T1000 (cell line): ENCODE measurements around the gene PPP1R18.

Experiments
- DNase-seq: peaks from one replicate; lab custom pipeline; 2025; ENCODE audit warnings: mixed read lengths; lab: John Stamatoyannopoulos, UW

The PPP1R18 gene

DNA sequence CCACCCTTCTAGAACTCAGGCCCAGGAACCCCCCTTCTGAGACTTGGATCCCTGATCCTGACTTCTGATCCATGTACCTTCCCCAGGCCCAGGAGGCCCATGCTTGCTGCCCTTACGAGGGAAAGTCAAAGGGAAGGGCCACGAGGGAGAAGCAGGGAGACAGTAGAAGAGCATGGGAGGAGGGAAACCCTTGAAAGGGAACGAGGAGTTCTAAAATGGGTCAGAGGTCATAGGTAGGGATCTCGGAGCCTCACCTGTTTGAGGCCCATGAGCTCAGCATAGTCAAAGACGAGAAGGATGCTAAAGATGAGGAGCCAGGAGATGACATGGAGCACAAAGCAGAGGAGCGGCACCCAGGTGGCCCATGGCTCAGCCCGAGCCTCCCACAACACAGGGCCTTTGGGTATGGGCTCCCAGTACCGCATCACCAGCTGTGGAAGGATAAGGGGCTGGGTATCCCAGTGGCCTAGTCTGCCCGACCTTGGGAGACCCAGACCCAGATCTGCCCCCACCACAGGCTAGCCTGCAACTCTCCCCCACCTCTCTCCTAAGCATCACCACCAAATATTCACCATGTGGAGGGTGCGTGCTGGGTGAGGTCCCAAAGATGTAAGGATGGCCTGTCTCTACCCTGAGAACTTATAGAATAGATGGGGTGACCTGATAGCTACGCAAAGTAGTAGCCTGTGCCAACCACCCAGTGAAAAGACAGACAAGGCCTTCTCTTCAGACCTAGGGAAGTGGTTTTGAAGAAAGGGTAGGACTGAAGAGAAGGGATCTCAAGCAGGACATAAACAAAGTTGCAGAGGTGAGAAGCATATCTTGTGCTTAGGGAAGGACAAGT is 2.8 kb upstream of the PPP1R18 start:
- DNase-seq = no peak

DNA sequence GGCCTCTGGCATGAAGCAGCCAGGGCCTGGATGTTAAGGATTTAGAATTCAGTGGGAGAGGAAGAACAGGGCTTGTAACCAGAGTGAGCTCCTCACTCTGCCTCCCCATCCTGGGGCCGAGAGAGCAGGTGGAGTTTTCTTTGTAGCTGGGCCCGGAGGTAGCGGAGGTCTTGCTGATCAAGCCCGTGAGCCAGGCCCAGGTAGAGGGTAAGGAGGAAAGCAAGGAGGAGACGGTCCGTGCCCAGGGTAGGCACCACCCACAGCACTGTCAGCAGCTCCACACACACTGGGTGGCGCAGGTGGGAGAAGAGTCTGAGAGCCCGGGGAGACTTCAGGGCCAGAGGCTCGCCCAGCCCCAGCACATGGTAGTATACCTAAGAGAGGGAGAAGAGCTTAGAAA is 2.1 kb upstream of the PPP1R18 start:
- no peak for DNase-seq

DNA sequence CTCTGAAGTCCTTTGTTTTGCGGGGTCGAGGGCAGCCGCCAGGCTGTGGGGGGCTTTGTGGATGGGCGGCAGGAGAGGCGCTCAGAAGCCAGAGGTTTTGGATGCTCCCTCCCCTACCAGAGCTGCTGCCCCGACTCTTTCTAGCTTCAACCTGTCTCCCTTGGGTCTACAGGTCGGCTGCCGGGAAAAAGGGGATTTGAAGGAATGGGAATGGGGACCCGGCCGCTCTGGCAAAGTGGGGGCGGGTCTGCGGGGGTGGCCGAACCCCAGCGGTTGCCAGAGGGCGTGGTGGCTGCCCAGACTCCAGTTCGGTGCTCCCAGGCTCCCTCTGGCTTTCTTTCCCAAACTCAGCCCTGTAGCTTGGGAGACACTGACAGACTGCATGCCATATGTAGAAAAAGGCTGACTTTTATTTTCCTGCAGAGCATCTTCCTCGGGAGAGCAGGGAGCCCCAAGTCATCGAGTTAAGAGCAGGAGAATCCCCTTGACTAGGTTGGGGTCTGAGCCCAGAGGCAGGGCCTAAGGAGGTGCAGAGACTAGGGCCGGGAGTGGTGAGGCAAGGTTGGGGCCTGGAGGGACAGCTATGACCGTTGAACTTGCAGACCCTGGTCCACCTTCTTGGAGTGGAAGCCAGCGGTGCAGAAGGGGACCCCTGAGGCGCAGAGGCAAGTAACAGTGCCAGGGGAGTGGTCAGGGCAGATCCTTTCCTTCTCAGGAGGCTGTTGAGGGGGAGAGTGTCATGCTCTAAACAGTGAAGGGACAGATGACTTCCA is 1.4 kb upstream of the PPP1R18 start:
- no peak for DNase-seq

DNA sequence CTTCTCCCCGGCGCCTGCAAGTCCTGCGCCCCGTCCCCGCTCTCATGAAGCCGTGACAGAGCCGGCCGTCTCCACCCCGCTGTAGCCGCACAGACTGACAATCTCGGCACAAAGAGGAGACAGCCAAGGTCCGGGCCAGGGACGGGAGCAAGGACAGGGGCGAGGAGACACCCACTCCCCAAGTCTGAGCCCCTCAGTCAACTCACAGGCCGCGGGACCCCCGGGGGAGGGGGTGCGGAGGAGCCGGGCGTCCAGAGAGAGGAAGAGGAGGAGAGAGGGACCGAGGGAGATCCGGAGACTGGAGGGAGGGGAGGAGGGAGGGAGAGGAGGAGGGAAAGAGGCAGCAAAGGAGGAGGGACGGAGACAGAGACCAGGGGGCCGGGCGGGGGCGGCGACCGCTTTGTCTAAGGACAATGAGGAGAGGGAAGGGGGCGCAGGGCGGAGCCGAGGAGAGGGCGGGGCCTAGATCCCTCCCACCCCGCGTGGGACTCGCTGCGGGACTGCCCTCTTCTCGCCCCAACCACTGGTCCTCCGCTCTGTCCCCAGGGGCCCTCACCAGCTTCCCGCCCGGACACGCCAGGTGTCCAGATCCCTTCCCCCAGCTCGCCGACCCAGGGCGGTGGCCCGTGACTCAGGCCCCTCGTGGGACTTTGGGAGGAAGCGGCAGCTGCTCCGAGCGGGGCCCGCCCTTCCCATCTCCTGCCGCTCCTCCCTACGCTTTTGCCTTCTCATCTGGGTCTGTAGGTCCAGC is 638 bp upstream of the PPP1R18 start:
- DNase-seq = peak; percentile 97

DNA sequence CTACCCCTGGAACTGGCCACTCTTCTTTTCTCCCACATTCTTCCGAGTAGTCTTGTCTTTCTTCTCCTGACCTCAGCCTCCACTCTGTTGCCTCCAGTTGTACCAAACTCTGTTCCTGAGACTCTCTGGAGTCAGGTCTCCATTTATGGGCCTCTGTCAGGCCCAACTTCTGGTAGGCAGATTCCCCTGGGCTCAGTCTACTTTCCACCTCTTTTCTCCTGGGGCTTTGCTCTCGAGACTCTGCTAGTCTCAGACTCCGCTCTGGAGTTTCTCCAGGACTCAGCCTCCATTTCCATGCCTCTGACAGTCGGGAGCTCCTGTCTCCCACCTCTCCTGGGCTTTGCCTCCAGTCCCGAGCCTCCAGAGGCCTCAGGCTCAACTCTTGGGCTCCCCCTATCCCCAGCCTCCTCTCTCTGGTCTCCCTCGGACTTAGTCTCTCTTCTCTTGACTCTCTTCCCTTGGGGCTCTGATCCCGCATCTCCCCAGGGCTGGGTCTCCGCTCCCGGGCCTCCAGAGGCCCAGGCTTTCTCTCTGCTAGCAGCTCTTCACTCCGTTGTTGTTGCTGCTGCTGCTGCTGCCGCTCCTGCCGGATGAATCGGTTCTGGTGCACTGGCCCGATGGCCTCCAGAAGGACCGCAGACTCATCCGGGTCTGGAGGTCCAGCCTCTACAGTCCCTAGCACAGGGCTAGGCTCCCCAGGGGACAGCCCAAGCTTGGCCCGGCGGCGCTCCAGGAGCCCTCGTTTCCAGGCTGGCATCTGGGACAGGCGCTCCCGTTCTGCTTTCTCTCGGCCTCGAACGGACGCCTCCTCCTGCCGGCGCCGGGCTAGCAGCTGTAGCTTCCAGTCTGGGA is 1.1 kb downstream of the PPP1R18 start:
- DNase-seq = no peak

DNA sequence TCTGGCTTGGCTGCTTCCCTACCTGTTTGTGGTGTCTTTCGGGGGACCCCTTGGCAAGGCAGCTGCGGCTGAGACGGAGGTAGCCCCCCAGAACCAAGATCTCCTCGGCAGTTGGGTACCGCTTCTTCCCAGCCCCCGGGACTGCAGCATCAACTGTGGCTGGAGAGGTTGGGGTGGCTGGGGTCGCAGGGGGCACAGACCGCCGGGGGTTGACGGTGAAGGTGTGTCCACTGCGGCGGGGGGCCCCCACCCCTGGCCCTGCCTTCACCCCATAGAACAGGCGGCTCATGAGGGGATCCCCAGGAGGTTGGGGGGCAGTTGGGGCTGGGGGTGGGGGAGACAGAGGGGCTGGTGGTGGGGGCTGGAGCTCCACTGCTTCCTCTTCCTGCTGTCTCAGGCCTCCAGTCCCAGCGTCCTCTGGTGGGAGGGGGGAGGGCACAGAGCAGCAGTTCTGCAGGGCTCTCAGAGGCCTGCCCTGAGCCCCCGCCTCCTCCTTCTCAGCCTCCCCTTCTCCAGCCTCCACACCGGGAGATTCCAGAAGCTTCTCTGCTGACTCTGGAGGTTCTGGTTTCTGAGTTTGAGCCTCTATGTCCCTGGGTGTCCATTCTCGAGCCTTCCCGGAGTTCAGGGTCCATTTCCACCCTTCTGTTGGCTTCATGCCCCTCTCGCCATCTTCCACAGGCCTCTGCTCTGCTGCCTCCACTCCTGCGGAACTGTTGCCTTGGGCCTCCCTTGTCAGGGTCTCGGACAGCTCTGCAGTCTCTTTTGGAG is 1.9 kb downstream of the PPP1R18 start:
- no peak for DNase-seq

DNA sequence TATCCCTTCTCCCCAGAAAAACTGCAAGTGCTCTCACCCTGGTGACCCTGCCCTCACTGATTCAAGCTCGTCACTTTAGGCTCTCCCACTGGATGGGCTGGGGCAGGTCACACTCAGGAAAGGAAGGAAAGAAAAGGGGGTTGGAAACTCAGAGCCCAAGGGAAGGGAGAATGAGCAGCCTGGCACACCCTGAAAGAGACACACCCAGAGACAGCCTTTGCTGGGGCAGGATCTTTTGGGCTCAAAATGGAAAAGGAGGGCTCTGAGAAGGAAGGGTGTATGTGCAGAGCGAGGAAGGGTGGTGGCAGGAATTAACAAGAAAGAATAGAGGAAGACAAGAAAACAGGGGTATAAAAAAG is 2.5 kb downstream of the PPP1R18 start:
- no peak for DNase-seq

DNA sequence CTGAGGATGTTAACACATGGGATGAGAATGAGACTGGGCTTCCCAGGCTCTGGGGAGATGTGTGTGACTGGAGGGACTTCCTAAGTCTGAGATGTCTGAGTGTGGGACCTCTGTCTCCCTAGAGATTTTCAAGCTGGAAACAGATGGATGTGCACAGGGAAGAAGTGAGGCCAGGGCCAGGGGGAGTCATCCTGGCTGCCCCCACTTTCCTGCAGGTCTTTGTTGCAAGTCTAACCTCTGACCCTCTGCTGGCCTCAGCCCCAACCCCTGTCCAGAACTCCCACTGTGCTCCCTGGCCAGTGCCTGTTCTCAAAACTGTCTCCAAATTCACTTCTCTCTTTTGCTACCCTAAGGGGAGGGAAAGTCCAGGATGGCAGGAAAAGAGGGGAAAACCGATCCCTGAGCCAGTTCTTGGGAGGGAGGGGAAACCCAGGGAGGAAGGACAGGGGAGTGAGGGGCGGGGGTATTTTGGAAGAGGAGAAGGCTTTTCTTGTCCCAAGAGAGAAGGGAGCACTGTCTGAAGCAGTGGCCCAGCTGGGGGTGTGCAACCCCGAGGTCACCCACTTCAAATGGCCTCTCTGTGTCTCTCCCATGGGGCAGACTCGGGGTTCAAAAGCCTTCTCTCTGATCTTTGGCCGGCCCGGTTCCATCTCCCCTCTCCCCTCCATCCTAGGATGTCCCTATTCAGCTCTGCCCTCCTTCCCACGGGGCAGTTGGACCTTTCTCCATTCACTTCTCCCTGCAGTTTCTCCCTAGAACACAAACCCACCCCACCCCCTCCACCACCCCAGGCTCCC is 3.1 kb downstream of the PPP1R18 start:
- no peak for DNase-seq

DNA sequence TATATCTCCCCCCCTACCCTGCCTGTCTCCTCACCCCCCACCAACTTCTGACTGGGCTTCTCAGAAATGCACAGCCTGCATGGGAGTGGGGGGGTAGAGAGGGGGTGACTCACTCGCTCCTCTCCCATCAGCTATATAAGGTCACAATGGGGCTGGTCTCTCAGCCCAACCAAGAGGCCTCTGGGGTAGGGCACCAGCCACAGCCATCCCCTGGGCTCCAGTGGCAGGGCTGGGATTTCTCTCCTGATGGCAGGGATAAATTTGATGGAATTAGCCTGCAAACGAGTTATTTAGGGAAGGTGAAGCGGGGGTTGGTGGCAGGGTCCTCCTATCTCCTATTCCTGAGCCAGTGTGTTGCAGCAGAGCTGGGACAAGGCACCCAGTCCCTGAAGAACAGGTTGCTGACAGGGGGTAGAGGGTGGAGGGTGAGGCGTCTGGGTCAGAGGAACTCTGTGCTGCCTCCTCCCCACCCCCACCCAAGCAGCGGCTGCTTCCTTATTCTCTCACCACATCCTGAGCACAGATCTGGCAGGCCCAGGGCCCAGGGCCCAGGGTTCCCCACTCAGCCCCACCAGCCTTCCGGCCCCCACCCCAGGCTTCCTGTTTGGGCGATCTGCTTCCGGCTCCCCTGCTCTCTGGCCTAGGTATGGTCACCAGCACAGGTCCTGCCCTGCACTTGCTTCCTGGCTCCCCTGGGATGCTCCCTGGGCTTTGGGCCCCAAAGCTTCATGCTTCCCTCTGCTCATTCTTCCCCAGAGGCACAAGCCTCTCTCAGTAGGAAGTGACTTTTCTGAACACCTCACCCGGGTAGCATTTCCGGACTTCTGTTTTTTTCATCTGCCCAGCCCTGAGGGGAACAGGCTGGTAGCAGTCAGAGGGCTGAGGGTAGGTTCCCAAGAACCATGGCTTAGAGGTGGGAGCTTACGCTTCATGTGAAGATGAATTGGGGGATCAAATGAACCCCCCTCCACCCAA is 4.0 kb downstream of the PPP1R18 start:
- peak; percentile 58 for DNase-seq

DNA sequence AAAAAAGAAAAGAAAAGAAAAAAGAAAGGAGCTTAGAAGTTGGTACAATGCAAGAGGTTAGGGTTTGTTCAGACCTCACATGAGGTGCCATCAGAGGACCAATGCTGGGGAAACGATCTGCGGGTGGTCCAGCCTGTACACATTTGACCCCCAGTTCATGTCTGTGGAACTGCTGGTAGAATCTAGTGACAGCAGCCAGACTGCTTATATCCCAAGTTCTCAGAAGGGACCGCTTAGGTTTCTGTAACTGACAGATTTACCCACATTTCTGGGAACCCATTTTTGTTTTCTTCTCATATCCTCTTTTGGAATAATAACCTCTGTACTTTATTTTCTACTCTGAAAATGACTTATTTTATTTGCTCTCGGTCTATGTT is 4.7 kb downstream of the PPP1R18 start:
- DNase-seq = no peak

DNA sequence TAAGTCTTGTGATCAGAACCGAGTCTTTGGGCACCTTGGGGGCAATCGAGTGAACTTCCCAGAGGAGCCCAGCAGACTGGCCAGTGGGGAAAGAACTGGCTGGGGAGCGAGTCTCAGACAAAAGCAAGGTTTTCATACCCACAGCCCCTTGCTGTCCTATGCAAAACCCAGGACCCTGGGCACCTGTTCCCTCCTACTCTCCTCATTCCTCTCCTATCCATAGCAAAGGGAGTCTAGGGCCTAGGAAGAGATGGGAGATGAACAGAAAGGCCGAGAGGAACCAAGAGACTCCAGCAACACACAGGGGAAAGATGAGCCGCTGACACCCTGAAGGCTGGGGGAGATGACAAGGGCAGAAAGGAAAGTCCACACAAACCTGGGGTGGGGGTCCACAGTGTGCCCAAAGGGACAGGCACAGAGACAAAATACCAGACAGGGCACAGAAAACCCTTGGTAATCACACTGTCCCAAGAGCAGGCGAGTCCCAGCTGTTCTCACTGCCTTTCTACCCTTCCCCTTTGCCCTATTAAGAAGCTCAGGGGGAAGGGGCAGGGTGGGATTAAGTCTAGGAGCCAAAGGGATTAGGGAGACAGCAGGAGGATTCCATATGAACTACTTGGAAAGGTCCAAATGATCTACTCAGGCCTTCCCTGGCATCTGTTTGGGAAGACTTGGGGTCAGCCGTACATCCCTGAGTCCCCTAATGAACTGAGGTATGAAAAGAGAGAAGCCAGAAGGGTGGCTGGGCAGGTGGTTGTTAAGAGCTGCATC is 6.5 kb downstream of the PPP1R18 start:
- DNase-seq = no peak

DNA sequence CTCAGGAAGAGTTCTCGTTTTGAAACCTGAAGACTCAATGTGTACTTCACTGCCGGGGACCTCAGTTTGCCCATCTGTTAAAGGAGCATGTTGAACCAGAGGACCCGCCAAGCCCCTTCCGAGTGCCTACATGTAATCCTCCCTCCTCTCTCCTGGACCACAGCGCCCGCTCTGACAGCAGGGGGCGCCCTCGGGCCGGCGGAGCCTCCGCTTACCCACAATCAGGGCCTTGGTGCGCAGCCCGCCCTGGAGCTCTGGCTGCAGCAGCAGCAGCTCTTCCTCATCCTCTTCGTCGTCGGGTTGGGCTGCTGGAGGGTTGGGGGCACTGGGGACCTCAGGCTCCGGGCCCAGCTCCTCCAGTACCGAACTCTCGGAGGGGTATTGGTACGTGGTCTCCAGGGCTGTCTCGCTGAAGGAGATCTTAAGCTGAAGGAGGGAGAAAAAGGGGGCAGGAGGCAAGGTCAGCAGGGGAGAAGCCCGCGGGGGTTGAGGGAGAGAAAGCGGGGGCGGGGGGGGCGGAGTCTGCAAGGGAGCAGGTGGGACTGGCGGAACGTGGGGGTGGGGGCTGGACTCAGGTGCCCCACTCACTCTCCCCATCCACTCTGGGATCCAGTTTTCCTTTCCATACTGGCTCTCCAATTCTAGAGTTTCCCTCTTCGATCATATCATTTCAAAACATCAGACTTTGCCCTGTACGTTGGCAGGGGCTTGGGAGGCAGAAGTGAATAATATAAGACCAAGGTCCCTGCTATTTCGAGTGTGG is 7.3 kb downstream of the PPP1R18 start:
- DNase-seq = peak; percentile 80

DNA sequence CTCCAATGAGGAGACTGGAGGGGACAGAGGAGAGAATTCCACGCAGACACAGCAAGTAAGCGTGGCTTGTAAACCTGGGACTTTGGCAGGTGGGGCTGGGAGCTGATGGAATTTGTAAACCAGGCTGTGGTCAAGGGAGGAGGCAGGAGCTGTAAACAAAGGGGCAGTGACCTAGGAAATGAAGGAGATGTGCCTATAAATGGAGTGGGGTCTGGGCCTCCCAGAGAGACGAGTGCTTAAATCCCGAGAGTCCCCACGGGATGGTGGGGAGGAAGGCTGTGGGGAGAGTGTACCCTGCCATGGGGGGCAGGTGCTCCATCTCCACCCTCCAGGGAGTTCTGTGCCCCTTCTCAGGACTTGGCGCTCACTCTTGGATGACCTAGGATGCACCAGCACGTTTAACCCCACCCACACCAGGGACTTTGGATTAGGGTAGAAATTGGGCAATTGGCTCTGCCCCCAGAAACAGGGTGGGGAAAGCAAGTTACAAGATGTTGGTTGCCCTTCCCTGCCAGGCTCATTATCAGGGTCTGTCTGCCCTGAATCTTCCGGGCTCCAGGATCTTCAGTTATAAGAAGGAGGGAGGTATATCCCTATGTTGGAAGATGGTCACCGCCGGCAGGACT is 9.7 kb downstream of the PPP1R18 start:
- no peak for DNase-seq

DNA sequence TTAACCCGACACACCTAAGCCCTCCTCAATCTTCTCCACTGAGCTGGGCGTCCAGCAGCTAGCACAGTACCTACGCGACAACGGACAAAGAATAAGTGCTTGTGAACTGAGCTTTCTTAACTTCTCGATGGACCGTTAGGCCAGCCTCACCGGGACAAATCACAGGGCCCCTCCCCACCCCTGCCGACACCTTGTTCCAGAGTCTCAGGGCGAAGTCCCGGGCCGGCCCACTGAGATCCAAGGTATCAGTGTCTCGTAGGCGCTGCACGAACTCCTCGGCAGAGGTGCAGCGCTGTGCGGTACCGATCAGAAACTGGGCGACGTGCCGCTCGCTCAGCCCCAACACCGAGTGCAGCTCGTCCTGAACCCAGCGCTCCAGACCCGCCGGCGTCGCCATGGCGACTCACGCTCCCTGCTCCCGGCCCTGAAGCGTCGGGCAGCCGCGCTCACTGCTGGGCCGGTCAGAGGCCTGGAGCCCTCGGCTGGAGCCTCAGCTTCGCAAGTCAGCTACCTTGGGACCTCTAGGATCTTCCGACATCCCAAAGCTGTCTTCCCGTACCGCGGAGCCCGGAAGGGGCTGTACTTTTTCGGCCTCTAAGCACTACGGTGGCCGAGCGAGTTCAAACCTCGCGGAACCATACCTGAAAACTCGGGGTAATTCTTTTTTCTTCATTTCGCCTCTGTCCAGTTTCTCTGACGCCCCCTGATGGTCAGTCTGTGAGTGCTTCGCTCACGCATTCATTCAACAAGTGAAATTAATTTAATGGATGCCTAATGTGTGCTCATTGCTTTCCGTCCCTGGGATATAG is 13.8 kb downstream of the PPP1R18 start, which contains the start of gene DHX16:
Gene DHX16 (minus strand): TSS at position 562 of the 809 bp plus-strand sequence. CDS start 165 bp downstream, at position 397.
- DNase-seq = peak; percentile 91

DNA sequence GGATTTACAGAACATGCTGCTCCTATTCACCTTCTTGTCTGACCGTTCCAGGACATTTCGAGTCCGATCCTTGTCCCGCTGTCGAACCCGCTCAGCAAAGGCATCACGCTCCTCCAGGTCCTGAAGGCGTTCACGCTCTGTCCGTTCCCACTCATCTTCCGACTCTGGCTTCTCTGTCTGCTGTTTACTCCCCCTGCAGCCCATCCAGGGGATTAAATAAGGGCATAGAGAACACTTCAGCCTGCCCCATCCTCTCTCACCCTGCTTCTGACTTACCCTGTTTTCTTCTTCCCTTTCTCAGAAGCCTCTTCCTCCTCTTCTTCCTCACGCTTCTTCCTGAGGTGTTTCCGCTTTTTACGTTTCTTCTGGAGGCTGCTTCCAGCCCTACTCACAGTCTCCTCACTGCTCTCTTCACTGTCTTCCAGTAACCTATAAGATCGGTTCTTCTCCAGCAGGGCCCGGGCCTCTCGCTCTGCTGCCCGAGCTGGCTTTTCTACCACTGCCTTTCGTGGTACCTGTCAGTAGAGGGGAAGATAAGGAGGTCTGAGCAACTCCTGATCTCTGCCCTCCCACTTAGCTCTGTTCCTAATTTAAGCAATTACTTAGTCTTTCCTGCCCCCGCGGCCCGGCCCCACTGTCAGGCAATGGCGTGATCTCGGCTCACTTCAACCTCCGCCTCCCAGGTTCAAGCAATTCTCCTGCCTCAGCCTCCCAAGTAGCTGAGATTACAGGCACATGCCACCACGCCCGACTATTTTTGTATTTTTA is 15.5 kb downstream of the PPP1R18 start:
- DNase-seq = no peak
